H9 (cell line): ENCODE results near the gene C10orf62. TPM values are rescaled to one million over a fixed set of nuclear protein-coding genes. Genes with fewer than 3 reads are reported as not detected.

Experiments used
- DNase-seq: peaks from one replicate; pipeline ENCODE4 v3.0.0-alpha.2; 2017
- H2AFZ ChIP-seq: one replicate; pipeline ENCODE4 v1.6.1; 2013; ENCODE audit warnings: mild to moderate bottlenecking, low read length, control low read depth, moderate library complexity
- H2AK5ac ChIP-seq: 2 replicates; pipeline ENCODE4 v1.6.1; 2013; ENCODE audit warnings: low read length, control low read depth, mixed read lengths; ENCODE audit not compliant: insufficient read length
- H2BK120ac ChIP-seq: one replicate; pipeline ENCODE4 v1.6.1; 2013; ENCODE audit warnings: low read depth, mild to moderate bottlenecking, low read length, control low read depth, inconsistent platforms; ENCODE audit not compliant: poor library complexity, severe bottlenecking
- H2BK12ac ChIP-seq: 2 replicates; pipeline ENCODE4 v1.6.1; 2013; ENCODE audit warnings: low read length, control low read depth, mixed read lengths, low read depth; ENCODE audit not compliant: insufficient read length
- H2BK15ac ChIP-seq: 2 replicates; pipeline ENCODE4 v1.6.1; 2013; ENCODE audit warnings: low read depth, low read length, control low read depth
- H2BK20ac ChIP-seq: one replicate; pipeline ENCODE4 v1.6.1; 2013; ENCODE audit warnings: low read depth, mild to moderate bottlenecking, low read length, control low read depth, inconsistent platforms; ENCODE audit not compliant: poor library complexity, severe bottlenecking
- H2BK5ac ChIP-seq: 2 replicates; pipeline ENCODE4 v1.6.1; 2013; ENCODE audit warnings: low read length, control low read depth, mixed read lengths; ENCODE audit not compliant: insufficient read length
- H3K14ac ChIP-seq: 2 replicates; pipeline ENCODE4 v1.6.1; 2013; ENCODE audit warnings: low read length, control low read depth; ENCODE audit not compliant: insufficient read depth
- H3K18ac ChIP-seq: 2 replicates; pipeline ENCODE4 v1.6.1; 2013; ENCODE audit warnings: low read depth, mild to moderate bottlenecking, mixed read lengths, low read length, control low read depth; ENCODE audit not compliant: insufficient read length
- H3K23ac ChIP-seq: 2 replicates; pipeline ENCODE4 v1.6.1; 2013; ENCODE audit warnings: low read length, control low read depth, mixed read lengths, low read depth; ENCODE audit not compliant: insufficient read length
- H3K23me2 ChIP-seq: 2 replicates; pipeline ENCODE4 v1.6.1; 2013; ENCODE audit warnings: low read depth, mild to moderate bottlenecking, mixed read lengths, low read length, control low read depth; ENCODE audit not compliant: insufficient read length, poor library complexity, severe bottlenecking
- H3K27ac ChIP-seq: 2 replicates; pipeline ENCODE4 v1.5.1; 2013; ENCODE audit warnings: low read length, control low read depth, mixed read lengths, low read depth; ENCODE audit not compliant: insufficient read length
- H3K27me3 ChIP-seq: 2 replicates; pipeline ENCODE4 v1.6.1; 2013; ENCODE audit warnings: low read length, control low read depth, inconsistent platforms; ENCODE audit not compliant: insufficient read depth
- H3K4ac ChIP-seq: 2 replicates; pipeline ENCODE4 v1.6.1; 2013; ENCODE audit warnings: low read depth, mild to moderate bottlenecking, control low read depth, inconsistent platforms, low read length, moderate library complexity
- H3K4me1 ChIP-seq: 2 replicates; pipeline ENCODE4 v1.6.1; 2013; ENCODE audit warnings: low read length, control low read depth, inconsistent platforms; ENCODE audit not compliant: insufficient read depth
- H3K4me2 ChIP-seq: 2 replicates; pipeline ENCODE4 v1.6.1; 2013; ENCODE audit warnings: low read length, control low read depth, mixed read lengths; ENCODE audit not compliant: insufficient read length, insufficient read depth
- H3K56ac ChIP-seq: 2 replicates; pipeline ENCODE4 v1.6.1; 2013; ENCODE audit warnings: low read depth, mild to moderate bottlenecking, mixed read lengths, low read length, control low read depth; ENCODE audit not compliant: insufficient read length
- H3K79me1 ChIP-seq: 2 replicates; pipeline ENCODE4 v1.6.1; 2013; ENCODE audit warnings: low read depth, mild to moderate bottlenecking, moderate library complexity, low read length, control low read depth, inconsistent platforms; ENCODE audit not compliant: insufficient read depth, poor library complexity, severe bottlenecking
- H3K79me2 ChIP-seq: 2 replicates; pipeline ENCODE4 v1.6.1; 2013; ENCODE audit warnings: low read length, control low read depth, inconsistent platforms; ENCODE audit not compliant: insufficient read depth
- H3K9ac ChIP-seq: 2 replicates; pipeline ENCODE4 v1.6.1; 2013; ENCODE audit warnings: low read length, control low read depth, mixed read lengths; ENCODE audit not compliant: insufficient read length; ENCODE audit errors: extremely low read depth
- H3K9me3 ChIP-seq: one replicate; pipeline ENCODE4 v1.6.1; 2013; ENCODE audit warnings: low read depth, low read length, inconsistent platforms; ENCODE audit not compliant: control insufficient read depth
- H3T11ph ChIP-seq: one replicate; pipeline ENCODE4 v1.6.1; 2013; ENCODE audit warnings: mild to moderate bottlenecking, low read length, control low read depth, inconsistent platforms
- H4K20me1 ChIP-seq: one replicate; pipeline ENCODE4 v1.6.1; 2013; ENCODE audit not compliant: control insufficient read depth, insufficient read length, insufficient read depth
- H4K5ac ChIP-seq: 2 replicates; pipeline ENCODE4 v1.6.1; 2013; ENCODE audit warnings: low read depth, mild to moderate bottlenecking, mixed read lengths, low read length, control low read depth; ENCODE audit not compliant: insufficient read length
- H4K8ac ChIP-seq: replicated peaks from 2 replicates; pipeline ENCODE4 v1.6.1; 2013; ENCODE audit warnings: low read length, control low read depth, mixed read lengths, low read depth; ENCODE audit not compliant: insufficient read length
- H4K91ac ChIP-seq: 2 replicates; pipeline ENCODE4 v1.6.1; 2013; ENCODE audit warnings: low read depth, mild to moderate bottlenecking, moderate library complexity, mixed read lengths, low read length, control low read depth; ENCODE audit not compliant: insufficient read length
- H3K27ac Mint-ChIP-seq, 3 experiments: 2 replicates in 2 of 3; 3 replicates in 1 of 3; pipeline ENCODE4 v1.8.0; 2020 to 2021; ENCODE audit warnings: mixed read lengths in 3 of 3, mild to moderate bottlenecking in 1 of 3, moderate library complexity in 1 of 3
- H3K27me3 Mint-ChIP-seq: 2 replicates; pipeline ENCODE4 v1.8.0; 2021; ENCODE audit warnings: low read depth, mild to moderate bottlenecking, moderate library complexity, mixed read lengths
- H3K36me3 Mint-ChIP-seq, 3 experiments: 2 replicates in 2 of 3; 3 replicates in 1 of 3; pipeline ENCODE4 v1.8.0; 2020 to 2021; ENCODE audit warnings: low read depth in 3 of 3, mixed read lengths in 3 of 3; ENCODE audit not compliant: insufficient read depth in 1 of 3
- H3K4me1 Mint-ChIP-seq, 2 experiments: 2 replicates each; pipeline ENCODE4 v1.8.0; 2020; ENCODE audit warnings: mixed read lengths in 2 of 2
- H3K4me3 Mint-ChIP-seq, 2 experiments: 2 replicates in 1 of 2; 3 replicates in 1 of 2; pipeline ENCODE4 v1.8.0; 2020 to 2021; ENCODE audit warnings: mild to moderate bottlenecking in 2 of 2, mixed read lengths in 2 of 2, moderate library complexity in 1 of 2
- H3K9me3 Mint-ChIP-seq, 2 experiments: 2 replicates in 1 of 2; 3 replicates in 1 of 2; pipeline ENCODE4 v1.8.0; 2020; ENCODE audit warnings: mild to moderate bottlenecking in 2 of 2, mixed read lengths in 2 of 2, moderate library complexity in 1 of 2
- CTCF ChIP-seq: fragments of 200-600 bp; sonication (generic); conservative IDR thresholded peaks from 3 replicates; pipeline ENCODE4 v1.8.0; 2021; ENCODE audit warnings: antibody characterized with exemption, mild to moderate bottlenecking
- WGBS: extraction: QIAGEN DNeasy Blood & Tissue Kit; methylation state at CpG from one replicate; pipeline ENCODE4 v1.1.7; 2013; ENCODE audit warnings: missing lambda C conversion rate, low lambda C conversion rate, mixed read lengths; ENCODE audit not compliant: insufficient read length; ENCODE audit errors: extremely low coverage; 5-methylcytosine and 5-hydroxymethylcytosine counted together
- total RNA-seq: library from RNA; stranded (reverse); gene quantifications from 2 replicates; pipeline ENCODE4 v1.2.1, GENCODE V29; 2021

The C10orf62 gene
- total RNA-seq, 1 experiment from 2014 or later, result 0.31 TPM

GRCh38 chr10:97598407-97599271 lies 9.1 kb downstream of the C10orf62 start:
- Mint-ChIP-seq H3K36me3 (no peaks in the 10 kb centered on the region), H3K9me3 (no peaks in the 10 kb centered on the region), H3K27me3 (no peaks in the 10 kb centered on the region; the same call in 1 of the 2 replicates), H3K4me1 (peaks cover 6 to 11% of the 10 kb centered on the region in 2 experiments; a peak in 3 of 4 replicates), H3K27ac (peak overlapping the region in 2 of 3 experiments; percentile 9 to 15; a peak in 1 of 7 replicates), H3K4me3 (no peak overlapping the region)
- no CpG with 5 or more reads among the region's 19 CpGs for WGBS
- Histone ChIP-seq H3K14ac (no peak overlapping the region; the same call in 1 of the 2 replicates), H3K4me2 (no peak overlapping the region), H2BK12ac (no peak overlapping the region), H3K27ac (no peak overlapping the region), H2BK20ac (no peak overlapping the region), H4K91ac (no peak overlapping the region), H2BK120ac (no peak overlapping the region), H3K23ac (no peak overlapping the region), H3T11ph (no peak overlapping the region), H3K23me2 (no peaks in the 10 kb centered on the region), H3K9me3 (no peaks in the 10 kb centered on the region), H3K79me1 (no peaks in the 10 kb centered on the region), H3K79me2 (no peaks in the 10 kb centered on the region), H3K27me3 (no peaks in the 10 kb centered on the region), H4K5ac (no peak overlapping the region), H3K4me1 (no peaks in the 10 kb centered on the region), H3K18ac (no peak overlapping the region), H3K56ac (no peak overlapping the region), H2BK15ac (no peak overlapping the region), H2AK5ac (no peak overlapping the region), H4K8ac (no peak overlapping the region), H4K20me1 (no peaks in the 10 kb centered on the region), H2AFZ (no peak overlapping the region), H3K4ac (no peak overlapping the region), H3K9ac (no peak overlapping the region), H2BK5ac (no peak overlapping the region)
- TF ChIP-seq CTCF, result no peak
- DNase-seq, result no peak
